Neuronal stem cell (in vitro differentiated cells): ENCODE results near the gene ZNF813. TPM values are rescaled to one million over a fixed set of nuclear protein-coding genes. Genes with fewer than 3 reads are reported as not detected.
"Not testable (repeated sequence)": the region's sequence is repeated elsewhere in the genome, so short reads cannot be mapped to it uniquely, and the experiment has no call there.

ENCODE experiments used
- DNase-seq: peaks from one replicate; pipeline ENCODE4 v3.0.0-alpha.2; 2013; ENCODE audit warnings: low spot score
- H2AFZ ChIP-seq: one replicate; pipeline ENCODE4 v1.6.1; 2013; ENCODE audit warnings: mild to moderate bottlenecking, low read length, inconsistent platforms
- H2AK5ac ChIP-seq: 2 replicates; pipeline ENCODE4 v1.6.1; 2013; ENCODE audit warnings: low read depth, mild to moderate bottlenecking, inconsistent platforms, low read length, moderate library complexity, mixed read lengths
- H2BK120ac ChIP-seq: 2 replicates; pipeline ENCODE4 v1.6.1; 2013; ENCODE audit warnings: low read depth, mild to moderate bottlenecking, inconsistent platforms, low read length, moderate library complexity, mixed read lengths
- H2BK12ac ChIP-seq: one replicate; pipeline ENCODE4 v1.6.1; 2013; ENCODE audit warnings: low read length, inconsistent platforms
- H2BK15ac ChIP-seq: 2 replicates; pipeline ENCODE4 v1.6.1; 2013; ENCODE audit warnings: mild to moderate bottlenecking, low read length, inconsistent platforms, mixed read lengths
- H2BK5ac ChIP-seq: one replicate; pipeline ENCODE4 v1.6.1; 2013; ENCODE audit warnings: inconsistent platforms, mild to moderate bottlenecking, low read length, moderate library complexity
- H3K14ac ChIP-seq: one replicate; pipeline ENCODE4 v1.6.1; 2013; ENCODE audit warnings: low read length, inconsistent platforms
- H3K18ac ChIP-seq: 2 replicates; pipeline ENCODE4 v1.6.1; 2013; ENCODE audit warnings: low read length, inconsistent platforms
- H3K23ac ChIP-seq: 2 replicates; pipeline ENCODE4 v1.6.1; 2013; ENCODE audit warnings: low read depth, mild to moderate bottlenecking, mixed read lengths, low read length, inconsistent platforms; ENCODE audit not compliant: poor library complexity
- H3K27ac ChIP-seq: replicated peaks from 3 replicates; pipeline ENCODE4 v1.5.1; 2013; ENCODE audit warnings: low read length, inconsistent platforms
- H3K27me3 ChIP-seq, 3 experiments: 2 replicates each; pipeline ENCODE4 v1.6.1; 2013; ENCODE audit warnings: low read length in 3 of 3, mild to moderate bottlenecking in 2 of 3, inconsistent platforms in 1 of 3, low read depth in 1 of 3, mixed read lengths in 1 of 3, moderate library complexity in 1 of 3; ENCODE audit not compliant: control insufficient read depth in 3 of 3, insufficient read depth in 3 of 3
- H3K36me3 ChIP-seq, 2 donors: replicated peaks in 1 of 2; 2 replicates each; pipeline ENCODE4 v1.6.1; 2013; ENCODE audit warnings: low read length in 2 of 2; ENCODE audit not compliant: control insufficient read depth in 2 of 2, insufficient read depth in 2 of 2
- H3K4ac ChIP-seq: 2 replicates; pipeline ENCODE4 v1.6.1; 2013; ENCODE audit warnings: inconsistent platforms, mild to moderate bottlenecking, low read length, moderate library complexity
- H3K4me1 ChIP-seq, 2 donors: 1 replicate in 1 of 2; 2 replicates in 1 of 2; pipeline ENCODE4 v1.6.1; 2013; ENCODE audit warnings: low read length in 2 of 2, low read depth in 1 of 2; ENCODE audit not compliant: control insufficient read depth in 2 of 2, insufficient read depth in 1 of 2
- H3K4me2 ChIP-seq: one replicate; pipeline ENCODE4 v1.6.1; 2013; ENCODE audit warnings: mild to moderate bottlenecking, low read length, inconsistent platforms; ENCODE audit not compliant: insufficient read depth, poor library complexity, severe bottlenecking
- H3K4me3 ChIP-seq, 2 donors: 2 replicates each; pipeline ENCODE4 v1.5.1; 2013; ENCODE audit warnings: low read length in 2 of 2, mild to moderate bottlenecking in 2 of 2, inconsistent platforms in 1 of 2, moderate library complexity in 1 of 2
- H3K79me1 ChIP-seq: one replicate; pipeline ENCODE4 v1.6.1; 2013; ENCODE audit warnings: low read depth, mild to moderate bottlenecking, inconsistent platforms, low read length, moderate library complexity
- H3K9ac ChIP-seq: one replicate; pipeline ENCODE4 v1.6.1; 2013; ENCODE audit warnings: mild to moderate bottlenecking, low read depth, low read length, inconsistent platforms; ENCODE audit not compliant: poor library complexity
- H3K9me3 ChIP-seq, 2 donors: replicated peaks in 1 of 2; 2 replicates each; pipeline versions ENCODE3 to v1.6.1; 2013; ENCODE audit warnings: low read length in 2 of 2, mild to moderate bottlenecking in 2 of 2, inconsistent platforms in 1 of 2, low read depth in 1 of 2, mixed read lengths in 1 of 2, moderate library complexity in 1 of 2; ENCODE audit not compliant: control insufficient read depth in 2 of 2, insufficient read depth in 1 of 2
- H4K8ac ChIP-seq: one replicate; pipeline ENCODE4 v1.6.1; 2013; ENCODE audit warnings: low read depth, mild to moderate bottlenecking, inconsistent platforms, low read length, moderate library complexity
- H4K91ac ChIP-seq: one replicate; pipeline ENCODE4 v1.6.1; 2013; ENCODE audit warnings: low read length, low read depth, mild to moderate bottlenecking, inconsistent platforms; ENCODE audit not compliant: poor library complexity
- WGBS, 2 donors: extraction: QIAGEN DNeasy Blood & Tissue Kit; methylation state at CpG; one replicate each; pipeline ENCODE4 v1.1.7; 2013; ENCODE audit warnings: missing lambda C conversion rate in 2 of 2, mixed read lengths in 1 of 2; ENCODE audit not compliant: insufficient read length in 2 of 2, insufficient replicate concordance in 1 of 2; ENCODE audit errors: extremely low coverage in 2 of 2; 5-methylcytosine and 5-hydroxymethylcytosine counted together
- polyA plus RNA-seq, 2 experiments: library from polyadenylated mRNA; stranded (reverse); fragments of 200-250 nt; gene quantifications; one replicate each; pipeline ENCODE4 v1.2.3, GENCODE V29; 2013

Gene ZNF813
- 7.3 TPM for polyA plus RNA-seq (2013, experiment 1 of 2)
- polyA plus RNA-seq (2013, experiment 2 of 2): 8.5 TPM

DNA sequence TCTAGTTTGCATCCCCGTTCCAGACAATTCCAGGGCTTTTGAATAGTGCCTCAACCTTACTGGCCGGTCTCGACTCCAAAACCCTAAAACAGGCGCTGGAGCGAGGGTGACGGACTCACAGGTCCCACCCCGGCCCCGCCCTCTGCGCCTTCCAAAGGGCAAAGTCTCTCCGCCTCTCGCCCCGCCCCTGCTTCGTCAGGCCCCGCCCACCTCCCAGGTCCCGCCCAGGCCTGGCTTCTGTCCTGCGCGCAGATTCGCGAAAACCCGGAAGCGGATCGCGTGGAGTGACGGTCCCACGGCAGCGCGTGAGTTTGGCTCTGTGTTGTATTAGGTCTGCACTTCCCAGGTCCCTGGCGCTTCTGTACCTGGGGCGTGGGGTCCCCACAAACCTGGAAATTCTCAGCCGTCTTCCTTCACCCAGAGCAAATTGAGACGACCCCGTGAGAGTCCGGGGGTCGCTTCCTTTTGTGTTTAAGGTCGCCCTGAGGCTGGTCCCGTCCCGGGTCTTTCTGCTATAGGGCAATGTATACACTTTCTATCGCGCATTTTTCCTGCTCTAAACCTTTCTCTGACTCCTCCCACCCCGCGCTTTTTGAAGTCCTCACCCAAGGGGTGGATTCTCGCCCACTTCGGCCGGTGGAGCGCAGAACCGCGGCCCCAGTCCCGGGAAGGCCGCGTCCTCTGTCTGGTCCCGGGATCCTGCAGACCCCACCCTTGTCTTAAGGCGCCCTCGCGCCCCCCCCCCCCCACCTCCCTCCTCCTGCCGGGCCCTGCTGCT is at the start of gene ZNF813:
Gene ZNF813, plus strand, starts transcription at position 249 of the 778 bp plus-strand sequence. CDS start 16,090 bp downstream, outside the sequence.
- Histone ChIP-seq H3K4me1 (peaks cover 2 to 4% of the 10 kb centered on the region in 2 donors), H2BK5ac (peak within 1 kb of the TSS; percentile 33)

DNA sequence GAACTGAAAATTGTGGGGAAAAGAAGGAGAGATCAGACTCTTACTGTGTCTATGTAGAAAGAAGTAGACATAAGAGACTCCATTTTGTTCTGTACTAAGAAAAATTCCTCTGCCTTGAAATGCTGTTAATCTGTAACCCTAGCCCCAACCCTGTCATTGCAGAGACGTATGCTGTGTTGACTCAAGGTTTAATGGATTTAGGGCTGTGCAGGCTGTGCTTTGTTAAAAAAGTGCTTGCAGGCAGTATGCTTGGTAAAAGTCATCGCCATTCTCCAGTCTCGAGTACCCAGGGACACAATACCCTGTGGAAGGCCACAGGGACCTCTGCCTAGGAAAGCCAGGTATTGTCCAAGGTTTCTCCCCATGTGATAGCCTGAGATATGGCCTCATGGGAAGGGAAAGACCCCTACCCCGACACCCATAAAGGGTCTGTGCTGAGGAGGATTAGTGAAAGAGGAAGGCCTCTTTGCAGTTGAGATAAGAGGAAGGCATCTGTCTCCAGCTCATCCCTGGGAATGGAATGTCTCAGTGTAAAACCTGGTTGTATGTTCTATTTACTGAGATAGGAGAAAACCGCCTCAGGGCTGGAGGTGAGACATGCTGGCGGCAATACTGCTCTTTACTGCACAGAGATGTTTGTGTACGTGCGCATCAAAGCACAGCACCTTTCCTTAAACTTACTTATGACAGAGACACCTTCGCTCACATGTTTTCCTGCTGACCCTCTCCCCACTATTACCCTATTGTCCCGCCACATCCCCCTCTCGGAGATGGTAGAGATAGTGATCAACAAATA is 46.8 kb upstream of the ZNF813 start:
- H3K4me1 ChIP-seq, H2BK5ac ChIP-seq, H3K79me1 ChIP-seq, H3K9me3 ChIP-seq, H3K4me2 ChIP-seq, H2BK12ac ChIP-seq, H3K36me3 ChIP-seq, H3K27me3 ChIP-seq, H3K23ac ChIP-seq, H2AFZ ChIP-seq, H2BK120ac ChIP-seq, DNase-seq, H3K18ac ChIP-seq, H2AK5ac ChIP-seq, H3K27ac ChIP-seq, H2BK15ac ChIP-seq, H3K9ac ChIP-seq, H4K91ac ChIP-seq, H3K4ac ChIP-seq, H3K14ac ChIP-seq, H4K8ac ChIP-seq, H3K4me3 ChIP-seq: not testable (repeated sequence)
- WGBS, 2 donors: no CpG with 5 or more reads among the region's 11 CpGs

More for the DNA sequence above, at the start of gene ZNF813:
- peaks cover 0 to 10% of the 10 kb centered on the region in 2 donors for H3K36me3 ChIP-seq
- H2BK12ac ChIP-seq: no peak within 1 kb of the TSS
- DNase-seq: peak; percentile 94
- H2AFZ ChIP-seq: peak within 1 kb of the TSS; percentile 97
- peak within 1 kb of the TSS; percentile 87 for H3K27ac ChIP-seq
- H2BK120ac ChIP-seq: no peak within 1 kb of the TSS
- H3K4ac ChIP-seq: no peak within 1 kb of the TSS
- H3K27me3 ChIP-seq: no peaks in the 10 kb centered on the region
- H3K23ac ChIP-seq: no peak within 1 kb of the TSS
- no CpG with 5 or more reads among the region's 55 CpGs for WGBS, 2 donors
- H2AK5ac ChIP-seq: no peak within 1 kb of the TSS
- H3K4me3 ChIP-seq: peak within 1 kb of the TSS; percentile 82 to 93
- no peaks in the 10 kb centered on the region for H3K79me1 ChIP-seq
- no peak within 1 kb of the TSS for H3K14ac ChIP-seq
- no peak within 1 kb of the TSS for H4K8ac ChIP-seq
- peak within 1 kb of the TSS; percentile 86 for H3K4me2 ChIP-seq
- H4K91ac ChIP-seq: no peak within 1 kb of the TSS
- H2BK15ac ChIP-seq: no peak within 1 kb of the TSS
- H3K9ac ChIP-seq: peak within 1 kb of the TSS; percentile 86
- peaks cover 3 to 13% of the 10 kb centered on the region in 2 donors for H3K9me3 ChIP-seq
- H3K18ac ChIP-seq: peak within 1 kb of the TSS; percentile 89

DNA sequence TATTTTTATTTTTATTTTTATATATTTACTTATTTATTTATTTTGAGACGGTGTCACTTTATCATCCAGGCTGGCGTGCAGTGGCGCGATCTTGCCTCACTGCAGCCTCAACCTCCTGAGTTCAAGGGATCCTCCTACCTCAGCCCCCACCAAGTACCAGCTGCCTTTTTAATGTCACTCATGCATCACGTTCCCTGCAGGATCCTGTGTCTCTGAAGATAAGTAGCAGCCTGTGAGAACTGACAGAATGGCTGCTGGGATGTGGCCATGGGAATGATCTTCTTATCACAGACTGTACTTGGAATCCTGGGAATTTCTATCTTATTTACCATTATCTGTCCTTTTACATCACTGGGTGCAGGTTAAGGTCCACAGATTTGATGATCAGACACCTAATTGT is 45.0 kb upstream of the ZNF813 start:
- Histone ChIP-seq H3K27me3 (no peaks in the 10 kb centered on the region), H3K4me2 (no peak overlapping the region), H2BK5ac (no peak overlapping the region), H3K9ac (no peak overlapping the region), H3K18ac (no peak overlapping the region), H2AK5ac (no peak overlapping the region), H3K14ac (no peak overlapping the region), H3K36me3 (no peaks in the 10 kb centered on the region), H3K79me1 (no peaks in the 10 kb centered on the region), H3K4me1 (no peaks in the 10 kb centered on the region), H3K4me3 (no peak overlapping the region), H4K8ac (no peak overlapping the region), H4K91ac (no peak overlapping the region), H3K27ac (no peak overlapping the region), H3K9me3 (no peaks in the 10 kb centered on the region), H3K23ac (no peak overlapping the region), H2AFZ (no peak overlapping the region), H2BK15ac (no peak overlapping the region), H3K4ac (no peak overlapping the region), H2BK120ac (no peak overlapping the region), H2BK12ac (no peak overlapping the region)
- no CpG with 5 or more reads among the region's 5 CpGs for WGBS, 2 donors
- no peak for DNase-seq

DNA sequence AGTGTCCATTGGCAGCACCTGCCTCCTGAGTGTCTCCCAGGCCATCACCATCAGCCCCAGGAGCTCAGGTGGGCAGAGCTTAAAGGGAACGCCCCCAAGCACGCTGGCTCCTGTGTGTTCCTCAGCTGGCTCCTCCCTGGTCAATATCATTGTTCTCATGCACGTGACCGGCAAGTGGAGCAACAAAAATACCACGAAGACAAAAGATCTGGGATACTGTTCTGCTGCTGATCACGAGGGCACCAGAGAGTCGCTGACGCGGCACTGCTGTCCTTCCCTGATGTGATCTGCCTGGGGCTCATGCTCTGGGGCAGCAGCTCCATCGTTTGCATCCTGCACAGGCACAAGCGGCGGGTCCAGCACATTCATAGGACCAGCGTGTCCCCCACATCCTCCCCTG is 44.5 kb upstream of the ZNF813 start:
- H3K18ac ChIP-seq, H3K14ac ChIP-seq, H3K27ac ChIP-seq, H3K4ac ChIP-seq, H2AK5ac ChIP-seq, H3K79me1 ChIP-seq, H2BK5ac ChIP-seq, H3K27me3 ChIP-seq, H2BK15ac ChIP-seq, H3K9me3 ChIP-seq, H4K8ac ChIP-seq, H2BK120ac ChIP-seq, H3K36me3 ChIP-seq, H2AFZ ChIP-seq, H2BK12ac ChIP-seq, H3K4me3 ChIP-seq, H3K9ac ChIP-seq, H3K4me2 ChIP-seq, H3K23ac ChIP-seq, DNase-seq, H4K91ac ChIP-seq, H3K4me1 ChIP-seq: not testable (repeated sequence)
- no CpG with 5 or more reads among the region's 13 CpGs for WGBS, 2 donors
